Epithelial cell of proximal tubule (primary cell): ENCODE data around the gene CEP112. TPM values are rescaled to one million over a fixed set of nuclear protein-coding genes. Genes with fewer than 3 reads are reported as not detected.

ENCODE experiments used
- DNase-seq: peaks from one replicate; pipeline ENCODE4 v3.0.0-alpha.2; 2011; ENCODE audit warnings: low read depth
- H3K4me3 ChIP-seq: 2 replicates; pipeline ENCODE4 v1.5.1; 2011; ENCODE audit warnings: low read depth, mild to moderate bottlenecking, low read length
- total RNA-seq: library from RNA; depleted of rRNA; stranded (reverse); fragments of >200 nt; gene quantifications from 2 replicates; pipeline ENCODE4 v1.2.3, GENCODE V29; 2015
- TF ChIP-seq, protein P1 (sequence below): conservative IDR thresholded peaks from 2 replicates; pipeline ENCODE4 v1.5.1; 2012; ENCODE audit warnings: low read depth, mild to moderate bottlenecking, low read length

The CEP112 gene
- total RNA-seq, 1 donor from 2014 or later = 4.7 TPM

DNA sequence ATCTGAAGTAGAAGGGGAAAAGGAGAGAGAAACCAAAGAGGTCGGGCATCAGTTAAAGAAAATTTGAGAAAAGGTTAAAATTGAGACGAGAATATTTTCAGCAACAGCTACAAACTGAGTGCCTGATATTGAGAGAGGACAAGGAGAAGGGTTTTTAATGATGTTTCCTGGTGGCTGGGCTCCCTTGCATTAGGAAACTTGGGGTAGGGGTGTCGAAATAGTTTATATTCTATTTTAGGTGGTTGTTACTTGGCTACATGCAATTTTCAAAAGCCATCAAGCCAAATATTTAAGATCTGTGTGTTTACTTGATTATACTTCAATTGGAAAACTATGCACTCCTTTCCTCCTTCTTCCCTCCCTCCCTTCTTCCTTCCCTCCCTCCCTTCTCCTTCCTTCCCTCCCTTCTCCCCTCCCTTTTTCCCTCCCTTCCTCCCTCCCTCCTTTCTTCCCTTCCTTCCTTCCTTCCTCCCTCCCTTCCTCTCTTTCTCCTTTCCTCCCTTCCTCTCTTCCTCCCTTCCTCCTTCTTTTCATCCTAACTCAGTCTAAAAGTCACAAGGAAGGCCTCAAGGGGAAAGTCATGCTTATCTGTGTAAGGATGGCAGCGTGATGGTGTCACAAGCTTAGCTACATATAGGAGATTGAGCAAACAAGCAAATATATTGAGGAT lies 39.1 kb upstream of the CEP112 start:
- TF ChIP-seq, protein P1, sequence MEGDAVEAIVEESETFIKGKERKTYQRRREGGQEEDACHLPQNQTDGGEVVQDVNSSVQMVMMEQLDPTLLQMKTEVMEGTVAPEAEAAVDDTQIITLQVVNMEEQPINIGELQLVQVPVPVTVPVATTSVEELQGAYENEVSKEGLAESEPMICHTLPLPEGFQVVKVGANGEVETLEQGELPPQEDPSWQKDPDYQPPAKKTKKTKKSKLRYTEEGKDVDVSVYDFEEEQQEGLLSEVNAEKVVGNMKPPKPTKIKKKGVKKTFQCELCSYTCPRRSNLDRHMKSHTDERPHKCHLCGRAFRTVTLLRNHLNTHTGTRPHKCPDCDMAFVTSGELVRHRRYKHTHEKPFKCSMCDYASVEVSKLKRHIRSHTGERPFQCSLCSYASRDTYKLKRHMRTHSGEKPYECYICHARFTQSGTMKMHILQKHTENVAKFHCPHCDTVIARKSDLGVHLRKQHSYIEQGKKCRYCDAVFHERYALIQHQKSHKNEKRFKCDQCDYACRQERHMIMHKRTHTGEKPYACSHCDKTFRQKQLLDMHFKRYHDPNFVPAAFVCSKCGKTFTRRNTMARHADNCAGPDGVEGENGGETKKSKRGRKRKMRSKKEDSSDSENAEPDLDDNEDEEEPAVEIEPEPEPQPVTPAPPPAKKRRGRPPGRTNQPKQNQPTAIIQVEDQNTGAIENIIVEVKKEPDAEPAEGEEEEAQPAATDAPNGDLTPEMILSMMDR = no peak
- DNase-seq = no peak
- no peak overlapping the region for H3K4me3 ChIP-seq

- TF ChIP-seq, protein P1 = no peak
- DNase-seq = no peak
Observed at GRCh38 chr17:66229783-66230538, 38.0 kb upstream of the CEP112 start.

DNA sequence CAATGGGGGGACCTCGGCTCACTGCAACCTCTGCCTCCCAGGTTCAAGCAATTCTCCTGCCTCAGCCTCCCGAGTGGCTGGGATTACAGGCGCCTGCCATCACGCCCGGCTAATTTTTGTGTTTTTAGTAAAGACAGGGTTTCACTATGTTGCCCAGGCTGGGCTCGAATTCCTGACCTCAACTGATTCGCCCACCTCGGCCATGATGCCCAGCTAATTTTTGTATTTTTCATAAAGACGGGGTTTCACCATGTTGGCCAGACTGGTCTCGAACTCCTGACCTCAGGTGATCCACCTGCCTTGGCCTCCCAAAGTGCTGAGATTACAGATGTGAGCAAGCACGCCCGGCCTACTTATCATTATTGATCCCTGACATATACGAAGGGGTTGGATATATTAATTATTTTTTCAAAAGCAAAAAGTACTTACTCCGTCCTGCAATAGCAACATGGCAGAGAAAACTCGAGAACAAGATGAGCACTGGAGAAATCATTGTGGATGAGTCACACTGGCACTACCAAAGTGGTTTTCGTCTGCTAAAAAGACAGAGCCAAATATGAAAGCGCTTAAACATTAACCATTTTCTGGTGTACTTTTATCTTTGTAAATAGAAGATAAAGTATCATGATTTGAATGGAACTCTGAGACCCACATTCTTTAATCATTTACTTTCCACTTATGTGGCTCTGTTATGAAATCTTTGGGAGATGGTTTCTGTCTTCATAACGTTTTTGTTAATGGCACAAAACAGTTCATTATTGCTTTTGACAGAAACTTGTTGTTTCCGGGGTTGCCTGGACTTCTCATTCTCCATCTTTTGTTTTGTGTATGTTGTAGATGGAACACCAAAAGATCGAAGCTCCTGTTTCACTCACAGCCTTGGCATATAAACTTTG lies 37.2 kb upstream of the CEP112 start, which contains the start of gene APOH:
APOH (minus strand) TSS at position 529 of the 896 bp plus-strand sequence; CDS start at position 493, 36 bp downstream.
- TF ChIP-seq, protein P1 = no peak
- no peak within 1 kb of the TSS for H3K4me3 ChIP-seq
- DNase-seq = no peak

More at GRCh38 chr17:66229783-66230538, 38.0 kb upstream of the CEP112 start:
- no peak overlapping the region for H3K4me3 ChIP-seq

GRCh38 chr17:66227212-66228045 lies 35.5 kb upstream of the CEP112 start:
- TF ChIP-seq, protein P1 = no peak
- no peak overlapping the region for H3K4me3 ChIP-seq
- no peak for DNase-seq

DNA sequence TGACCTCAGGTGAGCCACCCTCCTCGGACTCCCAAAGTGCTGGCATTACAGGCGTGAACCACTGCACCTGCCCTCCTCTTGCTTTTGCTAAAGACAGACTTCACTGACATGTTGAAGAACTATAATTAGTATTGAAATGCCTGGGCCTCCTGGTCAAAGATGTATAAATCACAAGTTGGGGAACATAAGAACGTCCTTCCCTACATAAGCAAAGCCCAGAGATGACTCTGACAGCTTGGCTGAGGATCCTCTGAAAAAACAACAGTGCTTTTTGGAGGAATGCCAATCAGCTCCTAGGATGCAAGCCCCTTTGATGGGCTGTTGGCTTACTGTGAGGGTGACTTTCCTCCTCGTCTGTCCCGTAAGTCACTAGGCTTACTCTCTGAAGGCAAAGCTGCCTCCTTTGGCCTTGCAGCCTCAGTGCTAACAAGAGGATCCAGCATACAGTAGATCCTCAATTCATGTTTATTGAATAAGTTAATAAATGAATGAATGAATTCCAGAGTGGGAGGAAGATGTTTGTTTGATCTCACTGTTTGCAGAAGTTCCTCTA lies 30.9 kb upstream of the CEP112 start:
- DNase-seq = no peak
- TF ChIP-seq, protein P1 = no peak

More for the DNA sequence above, 30.9 kb upstream of the CEP112 start:
- no peak overlapping the region for H3K4me3 ChIP-seq
